GM21367 (cell line): ENCODE results near the gene SEMA7A.
"Not testable (repeated sequence)": the region's sequence is repeated elsewhere in the genome, so short reads cannot be mapped to it uniquely, and the experiment has no call there.

Experiments
- ATAC-seq: cut with Tn5 transposase; IDR thresholded peaks from one replicate; pipeline ENCODE4 v1.9.1; 2021; ENCODE audit not compliant: unreplicated experiment

SEMA7A gene

DNA sequence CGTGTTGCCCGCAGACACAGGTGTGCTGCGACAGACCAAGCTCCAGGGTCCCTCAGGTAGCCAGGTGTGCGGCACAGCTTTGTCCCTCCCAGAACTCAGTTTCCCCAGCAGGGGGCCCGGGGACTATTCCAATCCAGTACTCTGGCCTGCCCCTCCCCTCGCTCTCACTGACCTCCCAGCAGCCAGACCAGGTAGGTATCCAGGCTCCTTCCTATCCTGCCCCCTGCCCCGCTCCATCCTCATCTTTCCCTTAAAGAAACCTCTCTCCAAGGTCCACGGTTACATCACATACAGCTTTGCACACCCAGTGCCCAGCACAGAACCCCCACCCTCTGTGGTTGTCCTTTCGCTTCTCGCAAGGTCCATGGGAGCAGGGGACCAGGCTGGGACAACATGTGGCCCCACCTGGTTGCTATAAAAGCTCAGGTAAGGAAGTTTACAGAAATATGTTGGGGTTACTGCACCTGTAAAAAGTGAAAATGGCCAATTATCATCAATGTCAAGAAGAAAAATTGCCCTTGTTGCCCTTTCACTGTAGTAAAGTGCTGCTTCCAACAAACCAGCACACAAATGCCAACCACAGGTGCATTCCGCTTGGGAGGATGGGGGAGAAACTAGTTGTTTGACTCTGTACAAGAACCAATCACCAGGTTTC, 59.0 kb downstream of the SEMA7A start:
- no peak for ATAC-seq

DNA sequence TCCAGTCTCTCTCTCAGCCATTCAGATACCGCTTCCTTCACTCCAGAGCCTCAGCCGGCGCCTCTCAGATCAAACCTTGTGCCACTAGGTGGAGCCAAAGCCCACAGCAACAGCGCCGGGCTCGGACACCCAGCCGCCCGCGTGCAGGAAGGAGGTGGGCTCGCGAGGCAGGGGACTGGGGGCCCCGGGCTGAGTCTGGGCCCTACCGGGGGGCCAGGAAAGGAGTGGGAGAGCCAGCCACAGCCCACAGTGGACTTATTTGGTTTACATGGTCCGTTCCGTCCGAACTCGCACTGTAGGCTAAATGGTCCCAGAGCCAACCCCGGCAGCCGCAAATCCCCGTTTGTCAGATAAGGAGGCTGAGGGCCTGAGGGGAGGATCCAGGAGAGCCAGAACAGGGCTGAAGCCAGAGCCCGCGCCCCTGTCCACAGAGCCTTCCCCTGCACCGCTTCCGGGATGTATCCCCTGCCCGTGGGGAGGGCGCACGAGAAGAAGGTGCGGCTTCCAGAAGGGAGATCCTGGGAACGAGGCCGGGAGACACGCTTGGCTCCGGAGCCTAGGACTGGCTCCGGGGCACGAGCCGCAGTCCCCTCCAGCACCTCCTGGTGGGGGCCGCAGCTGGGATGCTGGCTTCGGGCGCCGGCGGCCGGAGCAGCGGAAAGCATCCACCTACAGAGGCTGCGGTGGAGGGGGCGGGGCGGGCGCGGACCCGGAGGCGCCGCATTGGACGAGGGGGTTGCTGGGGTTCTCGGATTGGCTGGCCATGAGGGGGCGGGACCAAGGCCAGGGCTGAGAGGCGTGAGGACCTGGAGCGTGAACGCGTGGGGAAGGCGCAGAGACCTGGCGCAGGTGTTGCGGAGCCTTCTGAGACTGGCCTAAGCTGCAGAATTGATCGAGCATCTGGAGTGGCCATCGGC, 59.8 kb downstream of the SEMA7A start:
- peak; percentile 46 for ATAC-seq

DNA sequence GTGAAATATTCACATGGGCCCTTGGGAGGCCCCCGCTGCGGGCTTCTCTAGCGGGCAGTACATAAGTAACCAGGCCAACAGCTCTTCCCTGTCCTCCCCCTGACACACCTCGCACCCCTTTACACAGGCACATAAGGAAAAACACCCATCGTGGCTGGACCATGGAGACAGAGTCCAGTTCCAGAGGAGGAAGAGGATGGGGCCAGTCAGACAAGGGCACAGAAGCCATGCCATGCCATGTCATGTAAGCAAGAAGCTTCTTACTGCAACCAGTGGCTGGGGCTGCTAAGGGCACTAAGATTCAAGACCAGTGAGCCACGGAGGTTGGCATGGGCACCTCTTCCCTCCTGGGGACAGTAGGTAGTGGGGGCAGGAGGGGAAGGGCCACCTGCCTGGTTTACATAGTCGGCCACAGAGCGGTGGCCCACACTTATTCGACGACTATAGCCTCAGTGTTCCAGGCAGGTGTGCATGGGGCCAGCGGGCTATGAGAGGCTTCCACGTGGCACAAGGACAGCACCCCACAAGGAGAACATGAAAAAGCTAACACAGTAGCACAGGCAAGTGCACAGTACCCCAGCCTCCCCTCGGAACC, 60.6 kb downstream of the SEMA7A start:
- ATAC-seq: no peak

DNA sequence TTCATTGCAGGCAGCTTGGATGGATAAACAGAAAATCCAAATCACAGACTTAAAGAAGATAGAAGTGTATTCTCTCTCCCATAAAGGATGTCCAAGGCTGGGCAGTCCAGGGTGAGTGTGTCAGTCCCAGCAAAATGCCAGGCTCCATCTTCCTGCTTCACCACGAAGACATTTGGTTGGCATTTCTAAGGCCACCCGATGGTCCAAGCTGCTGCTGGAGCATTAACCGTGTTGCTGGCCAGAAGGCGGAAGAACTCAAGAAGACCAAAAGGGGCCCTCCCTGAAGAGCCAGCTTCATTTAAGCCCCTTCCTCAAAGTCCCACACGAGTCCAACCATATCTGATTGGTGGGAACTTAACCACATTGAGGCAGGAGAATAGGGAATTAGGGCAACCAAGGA, 63.3 kb downstream of the SEMA7A start:
- ATAC-seq: no peak

DNA sequence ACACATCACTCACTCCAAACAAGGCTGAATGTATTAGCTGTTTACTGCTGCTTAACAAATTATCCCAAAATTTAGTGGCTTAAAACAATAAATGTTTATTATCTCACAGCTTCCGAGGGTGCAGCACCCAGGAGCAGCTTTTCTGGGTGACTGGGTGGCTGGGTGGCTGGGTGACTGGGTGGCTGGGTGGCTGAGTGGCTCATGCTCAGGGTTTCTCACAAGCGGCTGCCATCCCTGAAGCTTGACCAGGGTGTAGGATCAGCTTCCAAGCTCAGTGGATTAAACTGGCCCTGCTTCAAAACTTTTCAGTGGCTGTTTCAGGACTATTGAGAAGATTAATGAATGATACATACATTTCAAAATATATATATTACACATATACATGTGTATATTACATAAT, 64.0 kb downstream of the SEMA7A start:
- no peak for ATAC-seq

DNA sequence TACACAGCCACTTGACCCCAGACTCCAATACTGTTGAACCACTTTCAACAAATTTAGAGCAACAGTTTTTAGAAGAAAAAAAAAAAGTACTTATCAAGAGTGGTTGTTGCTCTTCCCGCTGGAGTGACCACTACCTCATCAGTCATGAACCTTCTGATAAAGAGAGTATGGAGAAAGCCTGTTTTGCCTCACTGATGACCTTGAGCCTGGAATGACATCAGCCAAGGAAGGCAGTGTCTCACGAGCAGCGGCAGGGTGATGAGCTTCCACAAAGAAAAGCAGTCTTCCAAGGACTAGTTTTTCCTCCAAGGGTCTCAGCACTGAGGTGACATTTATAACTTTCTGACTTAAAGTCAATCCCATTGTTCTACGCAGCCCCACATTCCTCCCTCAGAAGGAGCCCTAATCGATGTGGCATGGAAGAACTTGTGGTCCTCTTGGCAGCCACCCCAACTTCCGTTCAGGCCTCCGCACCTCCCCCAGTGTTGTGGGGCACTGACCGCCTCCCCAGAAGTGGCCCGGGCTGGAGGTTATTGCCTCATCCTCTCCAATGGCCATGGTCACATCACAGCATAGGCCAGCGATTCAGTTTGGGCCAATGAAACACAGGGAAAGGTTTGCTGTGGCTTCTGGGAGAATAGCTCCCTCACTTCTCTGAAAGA, 64.5 kb downstream of the SEMA7A start:
- no peak for ATAC-seq

DNA sequence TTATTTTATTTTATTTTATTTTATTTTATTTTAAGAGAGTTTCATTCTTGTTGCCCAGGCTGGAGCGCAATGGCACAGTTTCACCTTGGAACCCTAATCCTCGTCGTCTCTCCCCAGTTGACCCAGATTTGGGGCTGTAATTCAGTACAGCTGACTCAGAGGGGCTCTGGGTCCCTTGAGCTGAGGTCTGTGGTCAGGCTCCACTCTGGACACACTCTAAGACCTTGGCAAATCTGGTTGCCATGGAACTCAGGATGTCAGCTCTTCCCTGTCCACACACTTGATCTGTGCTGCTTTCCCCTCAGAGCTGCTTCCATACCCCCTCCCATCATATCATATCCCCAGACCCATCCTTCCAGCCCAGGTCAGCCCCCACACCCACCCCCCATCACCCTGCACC, 65.6 kb downstream of the SEMA7A start:
- no peak for ATAC-seq

DNA sequence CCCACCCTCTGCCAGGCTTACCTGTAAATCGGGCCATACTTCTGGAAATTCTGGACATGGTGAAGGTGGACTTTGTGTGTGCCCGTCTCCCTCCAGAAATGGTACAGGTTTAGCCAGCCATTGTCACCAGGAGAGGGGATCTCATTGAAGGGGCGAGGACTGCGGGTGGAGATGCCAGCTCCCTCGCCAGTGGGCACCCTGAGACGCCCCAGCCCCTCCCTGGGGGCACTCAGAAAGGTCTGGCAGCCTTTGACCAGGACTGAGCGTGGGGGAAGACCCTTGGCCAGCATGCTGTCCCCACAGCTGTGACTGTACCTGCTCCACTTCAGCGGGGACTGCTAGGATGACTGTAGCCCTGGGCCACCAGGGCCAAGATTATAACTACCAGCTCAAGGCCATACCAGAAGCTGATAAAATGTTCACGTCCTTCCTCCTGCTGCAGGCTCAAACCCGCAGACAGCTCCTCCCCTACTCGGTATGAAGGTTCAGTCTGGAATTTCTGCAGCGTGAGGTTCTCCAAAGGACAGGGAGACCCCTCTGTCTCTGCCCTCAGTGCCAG, 66.4 kb downstream of the SEMA7A start, which contains the start of gene CYP11A1:
Gene CYP11A1 (minus strand): TSS at position 351 of the 559 bp plus-strand sequence. CDS start 61 bp downstream, at position 290.
- no peak for ATAC-seq

DNA sequence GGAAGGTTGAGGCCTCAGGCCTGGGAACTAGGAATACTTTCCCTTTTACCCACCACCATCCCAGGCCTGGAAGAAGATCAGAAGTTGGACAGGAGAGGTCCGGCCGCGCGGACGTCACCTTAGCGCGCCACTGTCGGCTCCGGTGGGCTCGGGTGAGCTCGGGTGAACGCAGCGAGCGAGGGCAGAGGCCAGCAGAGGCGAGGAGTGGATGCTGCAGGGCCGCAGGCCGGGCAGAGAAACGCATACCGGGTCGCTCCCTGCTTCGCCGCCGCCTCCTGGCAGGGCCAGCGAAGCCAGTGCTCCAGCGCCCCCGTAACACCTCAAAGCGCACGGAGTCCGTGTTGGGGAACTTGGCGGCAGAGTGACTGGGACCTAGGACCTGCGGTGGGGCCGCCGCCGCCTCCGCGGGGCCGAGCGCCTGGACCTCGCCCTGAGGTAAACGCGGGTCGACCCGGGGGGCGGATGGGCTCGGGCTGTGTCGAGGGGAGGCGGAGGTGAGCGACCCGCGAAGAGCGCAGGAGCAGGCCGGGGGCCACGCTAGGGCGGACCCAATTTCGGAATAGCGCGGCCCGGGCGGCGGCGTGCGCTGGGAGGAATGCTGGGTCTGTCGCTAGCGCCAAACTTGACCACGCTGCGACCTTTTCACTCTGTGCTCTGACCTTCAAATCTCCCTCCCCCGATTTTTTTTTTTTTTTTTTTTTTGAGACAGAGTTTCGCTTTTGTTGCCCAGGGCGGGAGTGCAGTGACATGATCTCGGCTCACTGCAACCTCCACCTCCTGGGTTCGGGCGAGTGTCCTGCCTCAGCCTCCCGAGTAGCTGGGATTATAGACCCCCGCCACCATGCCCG, 67.9 kb downstream of the SEMA7A start:
- ATAC-seq: no peak

DNA sequence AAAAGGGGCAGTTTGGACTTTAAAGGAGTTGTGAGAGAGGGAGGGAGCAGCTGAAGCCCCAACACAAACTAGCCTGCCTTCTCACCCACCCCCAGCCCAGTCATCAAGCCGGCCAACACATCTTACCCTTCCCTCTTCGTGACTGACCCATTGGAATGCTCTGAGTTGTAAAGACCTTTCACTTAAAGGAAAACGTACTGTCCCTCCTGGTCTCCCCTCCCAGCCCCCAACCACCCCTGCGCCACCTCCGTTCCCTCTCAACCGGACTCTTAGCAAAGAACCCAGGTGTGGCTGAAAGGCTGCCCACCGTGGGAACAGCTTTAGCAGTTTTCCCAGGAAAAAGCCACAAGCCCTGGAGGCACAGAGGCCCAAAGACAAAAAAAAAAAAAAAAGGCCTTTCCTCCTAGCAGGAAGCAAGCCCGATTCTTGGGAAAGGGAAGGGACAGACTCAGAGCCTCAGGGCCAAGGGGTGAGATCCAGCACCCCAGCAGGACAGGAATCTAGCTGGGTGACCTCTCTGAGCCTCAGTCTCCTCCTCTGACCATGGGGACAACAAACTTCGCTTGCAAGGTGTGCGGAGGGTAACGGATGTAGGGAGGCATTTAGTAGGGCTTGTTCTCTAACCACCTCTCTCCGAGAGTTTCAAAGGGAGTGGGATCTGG, 68.7 kb downstream of the SEMA7A start:
- no peak for ATAC-seq

DNA sequence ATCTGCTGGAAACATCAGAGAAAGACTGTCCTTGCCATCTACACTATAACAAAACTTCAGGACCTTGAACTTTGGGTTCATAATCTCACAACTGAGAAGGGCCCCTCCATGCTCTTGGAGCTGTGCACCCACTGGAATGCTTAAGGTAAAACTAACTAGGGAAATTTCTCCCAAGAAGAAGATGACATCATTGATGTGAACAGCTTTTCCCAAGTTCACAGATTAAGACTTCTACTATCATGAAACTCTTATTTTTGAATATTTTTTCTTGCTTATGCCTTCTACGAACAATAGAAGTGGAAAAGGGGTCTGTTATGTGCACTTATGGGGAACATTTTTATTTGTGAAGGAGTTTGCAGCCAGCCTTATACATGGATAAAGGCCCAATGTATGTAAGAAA, 71.3 kb downstream of the SEMA7A start:
- no peak for ATAC-seq

DNA sequence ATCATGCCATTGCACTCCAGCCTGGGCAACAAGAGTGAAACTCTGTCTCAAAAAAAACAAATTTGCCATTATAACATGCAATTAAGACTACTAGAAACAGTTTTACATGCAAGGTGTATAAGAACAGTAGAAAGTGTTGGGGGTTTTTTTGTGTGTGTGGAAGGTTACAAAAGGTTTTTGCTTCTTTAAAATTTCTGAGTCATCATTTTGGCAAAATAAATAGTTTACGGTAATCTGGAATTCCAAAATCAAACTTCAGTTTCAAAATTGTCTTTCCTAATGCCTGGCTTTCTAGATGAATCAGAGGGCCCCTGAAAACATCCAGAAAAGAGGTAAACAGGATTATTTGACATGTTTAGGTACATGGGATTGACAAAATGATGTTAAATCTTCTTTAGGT, 72.9 kb downstream of the SEMA7A start:
- ATAC-seq: not testable (repeated sequence)

DNA sequence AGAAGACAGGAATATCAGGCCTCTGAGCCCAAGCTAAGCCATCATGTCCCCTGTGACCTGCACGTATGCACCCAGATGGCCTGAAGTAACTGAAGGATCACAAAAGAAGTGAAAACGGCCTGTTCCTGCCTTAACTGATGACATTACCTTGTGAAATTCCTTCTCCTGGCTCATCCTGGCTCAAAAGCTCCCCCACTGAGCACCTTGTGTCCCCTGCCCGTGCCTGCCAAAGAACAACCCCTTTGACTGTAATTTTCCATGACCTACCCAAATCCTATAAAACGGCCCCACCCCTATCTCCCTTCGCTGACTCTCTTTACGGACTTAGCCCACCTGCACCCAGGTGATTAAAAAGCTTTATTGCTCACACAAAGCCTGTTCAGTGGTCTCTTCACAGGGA, 74.4 kb downstream of the SEMA7A start:
- not testable (repeated sequence) for ATAC-seq
